HFFc6 (cell line): ENCODE results near the gene TMEM87A. TPM values are rescaled to one million over a fixed set of nuclear protein-coding genes. Genes with fewer than 3 reads are reported as not detected.
"Not testable (repeated sequence)": the region's sequence is repeated elsewhere in the genome, so short reads cannot be mapped to it uniquely, and the experiment has no call there.

ENCODE experiments used
- DNase-seq: peaks from one replicate; pipeline ENCODE4 v3.0.0-alpha.2; 2018
- H3K27ac Mint-ChIP-seq: 2 replicates; pipeline ENCODE4 v1.8.0; 2020; ENCODE audit warnings: mild to moderate bottlenecking, mixed read lengths
- H3K27me3 Mint-ChIP-seq: 2 replicates; pipeline ENCODE4 v1.8.0; 2021; ENCODE audit warnings: mild to moderate bottlenecking, moderate library complexity, mixed read lengths; ENCODE audit not compliant: insufficient read depth
- H3K36me3 Mint-ChIP-seq: 2 replicates; pipeline ENCODE4 v1.8.0; 2021; ENCODE audit warnings: low read depth, mixed read lengths
- H3K4me1 Mint-ChIP-seq: 2 replicates; pipeline ENCODE4 v1.8.0; 2020; ENCODE audit warnings: low read depth, mixed read lengths
- H3K4me3 Mint-ChIP-seq: 2 replicates; pipeline ENCODE4 v1.8.0; 2020; ENCODE audit warnings: mild to moderate bottlenecking, moderate library complexity, mixed read lengths
- H3K9me3 Mint-ChIP-seq: 2 replicates; pipeline ENCODE4 v1.8.0; 2020; ENCODE audit warnings: mild to moderate bottlenecking, mixed read lengths
- CTCF ChIP-seq: fragments of 200-600 bp; sonication (generic); IDR thresholded peaks from 2 replicates; pipeline ENCODE4 v1.5.0; 2021; ENCODE audit warnings: antibody characterized with exemption, mild to moderate bottlenecking
- total RNA-seq, 6 experiments: library from RNA; stranded (reverse); fragmentation: NEBNext Ultra II Directional; extraction: Animal tissue kit (Norgen Biotek cat#: 25700); gene quantifications; 2 replicates in 1 of 6; 3 replicates in 5 of 6; pipeline ENCODE4 v1.2.3, GENCODE V29; 2021

TMEM87A gene
- total RNA-seq, 6 experiments from 2014 or later = 37.7 to 43.5 (median 40.1) TPM

GRCh38 chr15:42313463-42313862 lies 40.2 kb upstream of the TMEM87A start:
- H3K36me3 Mint-ChIP-seq = peaks cover 27% of the 10 kb centered on the region
- no peaks in the 10 kb centered on the region for H3K27me3 Mint-ChIP-seq
- no peak for TF ChIP-seq CTCF
- H3K9me3 Mint-ChIP-seq = no peaks in the 10 kb centered on the region
- no peak overlapping the region for H3K27ac Mint-ChIP-seq
- no peak overlapping the region for H3K4me3 Mint-ChIP-seq
- peaks cover 13% of the 10 kb centered on the region for H3K4me1 Mint-ChIP-seq
- no peak for DNase-seq

- no peak for TF ChIP-seq CTCF
- Mint-ChIP-seq H3K4me1 (no peaks in the 10 kb centered on the region), H3K27ac (no peak overlapping the region), H3K36me3 (peaks cover 30% of the 10 kb centered on the region), H3K27me3 (no peaks in the 10 kb centered on the region), H3K4me3 (no peak overlapping the region), H3K9me3 (peaks cover 20% of the 10 kb centered on the region)
- no peak for DNase-seq
Observed at GRCh38 chr15:42306681-42307080, 33.4 kb upstream of the TMEM87A start.

GRCh38 chr15:42301004-42301403 lies 27.8 kb upstream of the TMEM87A start:
- not testable (repeated sequence) for H3K4me3 Mint-ChIP-seq, H3K4me1 Mint-ChIP-seq, H3K27me3 Mint-ChIP-seq, DNase-seq, H3K27ac Mint-ChIP-seq
- Mint-ChIP-seq H3K36me3 (peaks cover 49% of the 10 kb centered on the region), H3K9me3 (peaks cover 20% of the 10 kb centered on the region)

GRCh38 chr15:42289166-42289565 lies 15.9 kb upstream of the TMEM87A start:
- DNase-seq = no peak
- Mint-ChIP-seq H3K4me3 (no peak overlapping the region), H3K27ac (no peak overlapping the region), H3K27me3 (no peaks in the 10 kb centered on the region), H3K36me3 (peaks cover 22% of the 10 kb centered on the region), H3K4me1 (peaks cover 37% of the 10 kb centered on the region), H3K9me3 (no peaks in the 10 kb centered on the region)
- TF ChIP-seq CTCF = no peak

GRCh38 chr15:42287931-42288330 lies 14.7 kb upstream of the TMEM87A start:
- H3K27me3 Mint-ChIP-seq = no peaks in the 10 kb centered on the region

GRCh38 chr15:42286445-42287029 lies 13.3 kb upstream of the TMEM87A start:
- Mint-ChIP-seq H3K27me3 (no peaks in the 10 kb centered on the region), H3K4me3 (no peak overlapping the region), H3K27ac (peak overlapping the region; percentile 22), H3K9me3 (no peaks in the 10 kb centered on the region), H3K4me1 (peaks cover 37% of the 10 kb centered on the region), H3K36me3 (peaks cover 22% of the 10 kb centered on the region)
- no peak for DNase-seq
- TF ChIP-seq CTCF = no peak

More at GRCh38 chr15:42287931-42288330, 14.7 kb upstream of the TMEM87A start:
- H3K27ac Mint-ChIP-seq = no peak overlapping the region
- H3K4me1 Mint-ChIP-seq = peaks cover 37% of the 10 kb centered on the region
- H3K4me3 Mint-ChIP-seq = no peak overlapping the region
- DNase-seq = no peak
- TF ChIP-seq CTCF = no peak
- no peaks in the 10 kb centered on the region for H3K9me3 Mint-ChIP-seq
- H3K36me3 Mint-ChIP-seq = peaks cover 22% of the 10 kb centered on the region
